PFSK-1 (cell line): ENCODE data around the gene SMIM31.

Experiments
- FOXP2 ChIP-seq: optimal IDR thresholded peaks from 2 replicates; pipeline ENCODE3; 2011; ENCODE audit warnings: borderline replicate concordance, control low read depth, inconsistent platforms; ENCODE audit not compliant: insufficient read depth; ENCODE audit errors: extremely low read length, extremely low read depth
- POLR2AphosphoS5 ChIP-seq: IDR thresholded peaks from 2 replicates; pipeline ENCODE4 v1.6.1; 2012; ENCODE audit warnings: low read depth, mild to moderate bottlenecking, control low read depth, low read length, moderate library complexity
- REST ChIP-seq, 2 experiments: IDR thresholded peaks; 2 replicates each; pipeline versions ENCODE4 v1.6.1 to v1.8.0; 2011 to 2012; ENCODE audit warnings: low read depth in 2 of 2, low read length in 2 of 2, control low read depth in 1 of 2, inconsistent platforms in 1 of 2, mild to moderate bottlenecking in 1 of 2, moderate library complexity in 1 of 2; ENCODE audit not compliant: insufficient read depth in 1 of 2
- SIN3A ChIP-seq: IDR thresholded peaks from 2 replicates; pipeline ENCODE4 v1.6.1; 2012; ENCODE audit warnings: mild to moderate bottlenecking, low read length, moderate library complexity, borderline replicate concordance; ENCODE audit not compliant: insufficient read depth
- TAF1 ChIP-seq: IDR thresholded peaks from 2 replicates; pipeline ENCODE4 v1.6.1; 2012; ENCODE audit warnings: low read length, control low read depth, borderline replicate concordance; ENCODE audit not compliant: insufficient read depth

SMIM31 gene

GRCh38 chr4:164847016-164847415 lies 93.1 kb downstream of the SMIM31 start:
- TF ChIP-seq SIN3A (no peak), POLR2AphosphoS5 (no peak), REST (IDR thresholded peaks at IDR 0.05; ENCODE audit: insufficient read depth in 1 of 2, low read depth in 2 of 2, low read length in 2 of 2) (no peak), TAF1 (no peak), FOXP2 (no peak)

GRCh38 chr4:164847967-164848649 lies 94.2 kb downstream of the SMIM31 start:
- TF ChIP-seq POLR2AphosphoS5: no peak
- no peak for TF ChIP-seq FOXP2
- TF ChIP-seq TAF1: no peak
- no peak for TF ChIP-seq SIN3A
- TF ChIP-seq REST (IDR thresholded peaks at IDR 0.05; ENCODE audit: insufficient read depth in 1 of 2, low read depth in 2 of 2, low read length in 2 of 2): no peak
